K562 (cell line): Measurements from ENCODE around the gene RELA. TPM values are rescaled to one million over a fixed set of nuclear protein-coding genes. Genes with fewer than 3 reads are reported as not detected.

Experiments
- ARID1B ChIP-seq: fragments of 450-650 bp; IDR thresholded peaks from 2 replicates; pipeline ENCODE4 v1.6.1; 2016; ENCODE audit warnings: antibody characterized with exemption, mild to moderate bottlenecking, inconsistent platforms
- CCNT2 ChIP-seq: IDR thresholded peaks from 2 replicates; pipeline ENCODE4 v1.6.1; 2011; ENCODE audit warnings: borderline replicate concordance, low read depth, mild to moderate bottlenecking, moderate library complexity, mixed read lengths, low read length; ENCODE audit not compliant: insufficient read length; ENCODE audit errors: extremely low read depth
- CTCF ChIP-seq, 3 experiments: IDR thresholded peaks in 2 of 3; conservative IDR thresholded peaks in 1 of 3; 2 replicates each; pipeline ENCODE4 v1.5.1; 2011 to 2012; ENCODE audit warnings: low read length in 3 of 3, mild to moderate bottlenecking in 3 of 3, control low read depth in 2 of 3, improper control_type of control experiment in 1 of 3, inconsistent platforms in 1 of 3, low read depth in 1 of 3, mixed read lengths in 1 of 3, moderate library complexity in 1 of 3; ENCODE audit not compliant: insufficient read depth in 2 of 3
- CUX1 ChIP-seq: fragments of 200-800 bp; sonication (Bioruptor generic); IDR thresholded peaks from 2 replicates; pipeline ENCODE4 v1.6.1; 2016; ENCODE audit warnings: missing genetic modification characterization, missing compliant biosample characterization
- HDAC2 ChIP-seq: fragments of 450-650 bp; IDR thresholded peaks from 2 replicates; pipeline ENCODE4 v1.6.1; 2016; ENCODE audit warnings: mild to moderate bottlenecking
- HMG20A ChIP-seq: fragments of 450-650 bp; formaldehyde crosslinking; conservative IDR thresholded peaks from 2 replicates; pipeline ENCODE4 v1.4.0; 2020; ENCODE audit warnings: mild to moderate bottlenecking, mixed read lengths
- HNRNPLL ChIP-seq: fragments of 200-400 bp; formaldehyde crosslinking; IDR thresholded peaks from 2 replicates; pipeline ENCODE4 v1.6.1; 2017; ENCODE audit warnings: low read length, low read depth, mild to moderate bottlenecking; ENCODE audit not compliant: poor library complexity, severe bottlenecking
- MEF2D ChIP-seq: conservative IDR thresholded peaks from 2 replicates; pipeline ENCODE4 v1.6.1; 2016; ENCODE audit warnings: low read depth, missing genetic modification characterization, missing compliant biosample characterization
- MEIS2 ChIP-seq: fragments of 450-650 bp; IDR thresholded peaks from 2 replicates; pipeline ENCODE4 v1.6.1; 2014; ENCODE audit warnings: mild to moderate bottlenecking; ENCODE audit not compliant: partially characterized antibody
- NR2C1 ChIP-seq, 2 experiments: fragments of 450-650 bp; IDR thresholded peaks; 2 replicates each; pipeline ENCODE4 v1.6.1; 2017; ENCODE audit warnings: mild to moderate bottlenecking in 2 of 2, antibody characterized with exemption in 1 of 2, inconsistent platforms in 1 of 2, missing compliant biosample characterization in 1 of 2, missing genetic modification characterization in 1 of 2
- PTTG1 ChIP-seq: fragments of 450-650 bp; IDR thresholded peaks from 2 replicates; pipeline ENCODE4 v1.6.1; 2016; ENCODE audit warnings: low read depth, mild to moderate bottlenecking, missing genetic modification characterization, missing compliant biosample characterization
- SRSF9 ChIP-seq: fragments of 200-400 bp; formaldehyde crosslinking; IDR thresholded peaks from 2 replicates; pipeline ENCODE4 v1.6.1; 2017; ENCODE audit warnings: low read depth, low read length, borderline replicate concordance
- ZNF239 ChIP-seq: fragments of 250-450 bp; sonication (Bioruptor Pico); IDR thresholded peaks from 2 replicates; pipeline ENCODE4 v1.4.0; 2020; ENCODE audit warnings: mild to moderate bottlenecking
- ZNF263 ChIP-seq: sonication (generic); formaldehyde crosslinking; IDR thresholded peaks from 2 replicates; pipeline ENCODE4 v1.8.0; 2022; ENCODE audit warnings: mild to moderate bottlenecking, missing genetic modification reagents, borderline replicate concordance
- polyA plus RNA-seq, 8 experiments: library from polyadenylated mRNA; depleted of rRNA in 4 of 8; stranded (reverse) in 5 of 8; unstranded in 3 of 8; fragments of >200 nt; fragmentation: Nextera tagmentation in 2 of 8; fragmentation: Illumina TruSeq in 1 of 8; extraction: Ambion mirVana in 2 of 8; extraction: Trizol in 1 of 8; gene quantifications; 2 replicates each; pipeline versions ENCODE4 v1.2.1 to v1.2.3, GENCODE V29; 2011 to 2014; ENCODE audit warnings: inconsistent platforms in 1 of 8, missing spikeins in 1 of 8
- total RNA-seq, 7 experiments: library from RNA; depleted of rRNA in 6 of 7; stranded (reverse); fragments of >200 nt in 6 of 7; fragmentation: Illumina TruSeq in 2 of 7; extraction: Trizol in 2 of 7; gene quantifications; 2 replicates each; pipeline versions ENCODE4 v1.2.1 to v1.2.3, GENCODE V29; 2011 to 2021; ENCODE audit warnings: low replicate concordance in 1 of 7
- TF ChIP-seq, protein P1 (sequence below): fragments of 250-450 bp; sonication (Bioruptor Pico); IDR thresholded peaks from 2 replicates; pipeline ENCODE4 v1.4.0; 2020; ENCODE audit warnings: borderline replicate concordance
- TF ChIP-seq, protein P2 (sequence below): sonication (generic); formaldehyde crosslinking; IDR thresholded peaks from 2 replicates; pipeline ENCODE4 v1.8.0; 2022; ENCODE audit warnings: missing genetic modification reagents, mild to moderate bottlenecking, borderline replicate concordance

The RELA gene
- total and polyA plus RNA-seq, 9 of the 15 experiments (the other 6 are each of a cell fraction or from before 2014, with no cell fraction given): 6.0 to 67.4 (median 20.6) TPM

DNA sequence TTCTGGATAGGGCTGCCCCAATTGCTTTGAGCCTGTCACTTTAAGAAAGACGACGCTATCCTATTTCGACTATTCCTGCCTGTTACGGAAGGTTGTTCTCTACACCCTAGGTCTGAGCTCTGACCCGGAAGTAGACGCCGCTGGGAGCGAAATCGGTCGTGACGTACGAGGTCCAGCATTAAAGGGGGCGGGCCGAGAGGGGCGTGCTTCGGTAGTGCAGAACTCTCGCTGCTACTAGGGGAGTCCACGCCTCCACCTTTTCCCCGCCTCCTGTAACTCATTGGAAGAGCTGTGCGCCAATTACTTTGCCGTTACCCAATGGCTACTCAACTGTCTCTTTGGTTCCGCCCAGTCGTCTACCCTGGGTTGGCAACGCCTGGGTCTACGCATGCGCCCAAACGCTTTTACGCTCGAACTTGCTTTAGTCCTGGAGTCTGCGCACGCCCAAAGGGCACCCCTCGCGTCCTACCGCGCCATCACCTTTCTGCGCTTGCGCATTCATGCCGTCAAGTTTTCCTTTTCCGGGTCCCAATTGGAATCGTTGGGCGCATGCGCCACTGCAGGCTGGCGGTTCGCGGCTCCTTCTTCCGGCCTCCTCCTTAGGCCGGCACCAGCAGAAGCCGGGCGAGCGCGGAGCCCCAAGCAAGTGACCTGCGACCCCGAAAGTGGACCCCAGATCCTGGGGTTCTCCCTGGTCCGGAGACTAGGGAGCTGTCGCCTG lies 47.3 kb downstream of the RELA start, which contains the start of gene PCNX3 (continued):
- TF ChIP-seq, protein P1, sequence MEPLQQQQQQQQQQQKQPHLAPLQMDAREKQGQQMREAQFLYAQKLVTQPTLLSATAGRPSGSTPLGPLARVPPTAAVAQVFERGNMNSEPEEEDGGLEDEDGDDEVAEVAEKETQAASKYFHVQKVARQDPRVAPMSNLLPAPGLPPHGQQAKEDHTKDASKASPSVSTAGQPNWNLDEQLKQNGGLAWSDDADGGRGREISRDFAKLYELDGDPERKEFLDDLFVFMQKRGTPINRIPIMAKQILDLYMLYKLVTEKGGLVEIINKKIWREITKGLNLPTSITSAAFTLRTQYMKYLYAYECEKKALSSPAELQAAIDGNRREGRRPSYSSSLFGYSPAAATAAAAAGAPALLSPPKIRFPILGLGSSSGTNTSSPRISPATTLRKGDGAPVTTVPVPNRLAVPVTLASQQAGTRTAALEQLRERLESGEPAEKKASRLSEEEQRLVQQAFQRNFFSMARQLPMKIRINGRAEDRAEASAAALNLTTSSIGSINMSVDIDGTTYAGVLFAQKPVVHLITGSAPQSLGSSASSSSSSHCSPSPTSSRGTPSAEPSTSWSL (CRISPR knock-in tag): no peak
- TF ChIP-seq CCNT2 (no peak), HNRNPLL (peak; percentile 87), CTCF (IDR thresholded peaks at IDR 0.05 in 2 of 3, conservative IDR thresholded peaks at IDR 0.05 in 1 of 3; ENCODE audit: insufficient read depth in 2 of 3, low read depth in 1 of 3, low read length in 3 of 3) (no peak), NR2C1 (IDR thresholded peaks at IDR 0.05) (peak; percentile 100), NR2C1 (tag; IDR thresholded peaks at IDR 0.05) (peak; percentile 100), HMG20A (no peak), ZNF263 (no peak), ARID1B (no peak), HDAC2 (no peak; the same call in 1 of the 2 replicates), PTTG1 (no peak), CUX1 (no peak), ZNF239 (CRISPR knock-in tag) (no peak), MEIS2 (peak; percentile 95), MEF2D (no peak), SRSF9 (no peak)
- TF ChIP-seq, protein P2, sequence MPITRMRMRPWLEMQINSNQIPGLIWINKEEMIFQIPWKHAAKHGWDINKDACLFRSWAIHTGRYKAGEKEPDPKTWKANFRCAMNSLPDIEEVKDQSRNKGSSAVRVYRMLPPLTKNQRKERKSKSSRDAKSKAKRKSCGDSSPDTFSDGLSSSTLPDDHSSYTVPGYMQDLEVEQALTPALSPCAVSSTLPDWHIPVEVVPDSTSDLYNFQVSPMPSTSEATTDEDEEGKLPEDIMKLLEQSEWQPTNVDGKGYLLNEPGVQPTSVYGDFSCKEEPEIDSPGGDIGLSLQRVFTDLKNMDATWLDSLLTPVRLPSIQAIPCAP: no peak
